Astrocyte of the cerebellum (primary cell): Measurements from ENCODE around the gene CHRFAM7A.
"Not testable (repeated sequence)": the region's sequence is repeated elsewhere in the genome, so short reads cannot be mapped to it uniquely, and the experiment has no call there.

Experiments used
- DNase-seq: peaks from one replicate; pipeline ENCODE4 v3.0.0-alpha.2; 2011; ENCODE audit warnings: low read depth
- H3K4me3 ChIP-seq: 2 replicates; pipeline ENCODE4 v1.5.1; 2011; ENCODE audit warnings: mild to moderate bottlenecking, low read depth, low read length, moderate library complexity
- in situ Hi-C: cut with HindIII; loops from 2 replicates; pipeline ENCODE4 v1.10.0; 2017; ENCODE audit warnings: low sequenced_read_pairs

Gene CHRFAM7A

DNA sequence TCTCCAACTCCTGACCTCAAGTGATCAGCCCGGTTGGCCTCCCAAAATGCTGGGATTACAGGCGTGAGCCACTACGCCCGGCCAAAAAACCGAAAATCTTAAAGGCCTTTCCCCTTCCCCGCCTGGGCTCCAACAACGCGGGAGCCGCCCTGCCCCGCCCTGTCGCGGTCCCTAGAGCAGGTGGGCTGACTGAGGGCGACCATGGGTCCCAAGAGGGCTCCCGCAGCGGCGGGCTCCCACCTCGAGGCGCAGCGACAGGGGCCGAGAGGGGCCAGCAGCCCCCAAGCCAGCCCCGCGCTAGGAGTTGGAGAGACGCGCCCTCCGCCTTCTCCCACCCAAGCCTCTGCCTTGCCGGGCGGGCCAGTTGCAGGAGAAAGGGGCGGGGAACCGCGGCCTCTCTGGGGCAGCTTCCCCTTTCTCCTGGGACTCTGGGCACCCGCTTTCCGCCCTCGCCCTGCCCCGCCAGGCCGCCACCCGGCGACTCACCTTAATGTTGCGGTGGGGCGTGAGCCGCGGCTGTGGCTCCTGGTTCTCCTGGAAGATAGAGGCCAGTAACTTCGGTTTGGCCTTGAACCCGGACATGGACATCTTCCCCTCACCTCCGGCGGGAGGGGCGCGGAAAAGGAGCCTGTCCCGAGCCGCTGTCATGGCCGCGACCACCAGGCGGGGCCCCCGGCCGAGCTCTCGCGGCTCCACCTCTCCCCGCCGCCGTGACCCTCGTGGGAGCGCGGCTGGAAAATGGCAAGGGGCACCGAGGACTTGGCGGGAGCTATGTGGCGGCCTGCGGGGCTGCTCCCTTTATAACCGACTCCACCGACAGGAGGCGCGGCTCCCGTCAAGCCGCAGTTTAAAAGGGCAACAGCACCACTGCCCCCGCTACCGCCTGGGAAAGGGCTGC lies at the start of gene CHRFAM7A:
TSS of gene CHRFAM7A (minus strand) at position 775 of the 898 bp plus-strand sequence. CDS start 10,189 bp downstream, outside the sequence.
- DNase-seq, H3K4me3 ChIP-seq, in situ Hi-C loops: not testable (repeated sequence)

DNA sequence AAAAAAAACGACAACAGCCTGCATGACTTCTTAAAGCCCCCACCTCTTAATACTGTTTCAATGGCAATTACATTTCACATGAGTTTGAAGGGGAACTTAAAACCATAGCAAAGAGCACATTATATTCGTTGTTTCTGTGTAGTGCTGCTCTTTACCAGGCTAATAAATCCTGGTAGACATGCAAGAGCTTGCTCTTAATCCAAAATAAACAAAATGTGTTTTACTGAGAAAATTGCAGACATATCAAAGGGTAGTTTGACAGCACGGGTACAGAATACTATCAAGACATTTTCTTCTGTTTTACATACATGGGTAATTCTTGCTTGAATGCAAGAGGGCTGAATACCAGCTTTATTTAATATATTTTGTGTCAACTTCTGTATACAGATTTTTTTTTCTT lies 45.0 kb upstream of the CHRFAM7A start:
- H3K4me3 ChIP-seq, in situ Hi-C loops, DNase-seq: not testable (repeated sequence)

DNA sequence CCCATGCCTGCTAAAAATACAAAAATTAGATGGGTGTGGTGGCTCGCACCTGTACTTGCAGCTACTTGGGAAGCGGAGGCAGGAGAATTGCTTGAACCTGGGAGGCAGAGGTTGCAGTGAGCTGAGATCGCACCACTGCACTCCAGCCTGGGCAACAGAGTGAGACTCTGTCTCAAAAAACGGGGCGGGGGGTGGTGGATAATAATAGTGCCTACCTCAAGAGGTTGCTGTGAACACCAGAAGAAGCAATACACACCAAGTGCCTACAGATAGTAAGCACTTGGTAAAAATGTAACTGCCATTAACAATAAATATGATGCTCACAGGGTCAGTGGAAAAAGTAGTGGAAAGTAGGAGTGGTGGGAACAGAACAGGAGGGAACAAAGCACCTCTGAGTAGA lies 42.5 kb upstream of the CHRFAM7A start:
- in situ Hi-C loops, H3K4me3 ChIP-seq, DNase-seq: not testable (repeated sequence)

DNA sequence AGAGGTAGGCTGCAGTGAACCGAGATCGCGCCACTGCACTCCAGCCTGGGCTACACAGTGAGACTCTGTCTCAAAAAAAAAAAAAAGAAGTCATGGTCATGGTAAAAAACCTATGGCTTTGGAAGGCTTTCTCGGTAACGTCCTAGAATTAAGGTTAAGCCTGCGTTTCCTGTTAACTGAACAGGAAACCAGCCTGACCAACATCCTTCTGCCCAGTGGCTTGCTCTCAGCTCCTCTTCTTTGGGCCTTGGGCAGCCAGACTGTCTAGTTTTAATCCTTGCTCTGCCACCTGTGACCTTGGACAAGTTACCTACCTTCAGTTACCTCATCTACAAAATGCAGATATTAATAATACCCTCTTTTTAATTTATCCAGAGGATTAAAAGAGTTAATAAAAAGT lies 27.4 kb upstream of the CHRFAM7A start:
- DNase-seq, in situ Hi-C loops, H3K4me3 ChIP-seq: not testable (repeated sequence)

DNA sequence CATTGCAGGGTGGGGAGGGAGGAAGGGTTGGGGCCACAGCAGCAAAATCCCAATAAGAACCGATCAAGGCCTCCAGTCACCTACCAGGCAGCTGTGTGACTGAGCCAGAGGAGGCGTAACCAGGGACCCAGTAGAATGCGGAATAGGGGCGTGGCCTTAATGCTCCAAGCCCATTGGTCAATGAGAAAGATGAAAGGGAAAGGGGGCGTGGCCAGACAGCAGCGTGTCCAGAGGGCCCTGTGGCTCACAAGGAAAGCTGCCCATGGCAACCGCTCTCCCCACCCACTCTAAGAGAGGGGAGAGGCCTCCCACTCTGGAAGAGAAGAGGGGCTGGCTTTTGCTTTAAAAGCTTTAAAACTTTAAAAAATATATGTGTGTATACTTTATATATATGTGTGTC lies 20.8 kb upstream of the CHRFAM7A start, which contains the start of gene GOLGA8R:
TSS of gene GOLGA8R (minus strand) at position 101 of the 400 bp plus-strand sequence. CDS start at position 3, 98 bp downstream.
- DNase-seq, in situ Hi-C loops: not testable (repeated sequence)

DNA sequence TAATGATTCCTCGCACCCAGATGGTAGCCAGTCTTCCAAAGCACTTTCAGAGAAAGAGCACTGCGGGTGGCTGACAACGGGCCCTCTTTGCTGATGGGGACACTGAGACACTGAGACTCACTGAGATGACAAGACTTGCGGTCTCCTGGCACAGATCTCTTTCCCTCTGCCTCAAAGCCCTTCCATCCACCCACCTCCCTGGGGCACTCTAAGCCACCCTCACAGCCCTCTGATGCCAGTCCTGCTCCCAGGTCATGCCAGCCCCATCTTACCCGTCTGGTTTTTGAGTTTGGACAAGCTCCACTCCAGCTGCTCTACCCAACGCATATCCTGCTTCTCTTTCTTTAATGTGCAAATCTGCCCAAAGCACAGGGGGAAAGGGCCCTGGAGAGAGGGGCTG lies 14.3 kb upstream of the CHRFAM7A start:
- in situ Hi-C loops, H3K4me3 ChIP-seq, DNase-seq: not testable (repeated sequence)

More for the DNA sequence above, 20.8 kb upstream of the CHRFAM7A start, which contains the start of gene GOLGA8R:
- H3K4me3 ChIP-seq: not testable (repeated sequence)

DNA sequence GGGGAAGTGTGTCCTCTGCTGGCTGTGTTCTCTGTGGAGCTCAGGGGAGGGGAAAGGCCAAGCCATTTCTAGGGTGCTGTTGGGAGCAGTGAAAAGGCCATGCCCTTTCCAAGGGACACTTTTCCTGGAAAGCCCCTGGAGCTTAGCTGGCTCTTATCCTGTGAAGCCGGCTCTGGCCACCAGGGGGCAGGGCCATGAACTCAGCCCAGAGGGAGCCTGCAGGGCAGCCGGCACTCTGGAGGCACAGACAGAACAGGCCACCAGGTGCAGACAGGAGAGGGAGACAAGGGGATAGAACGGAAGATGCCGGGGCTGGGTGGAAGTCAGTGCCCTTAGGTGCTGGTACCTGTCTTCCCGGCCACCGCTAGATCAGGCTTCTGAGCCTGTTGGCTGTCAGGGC lies 5.6 kb upstream of the CHRFAM7A start:
- H3K4me3 ChIP-seq, in situ Hi-C loops, DNase-seq: not testable (repeated sequence)

DNA sequence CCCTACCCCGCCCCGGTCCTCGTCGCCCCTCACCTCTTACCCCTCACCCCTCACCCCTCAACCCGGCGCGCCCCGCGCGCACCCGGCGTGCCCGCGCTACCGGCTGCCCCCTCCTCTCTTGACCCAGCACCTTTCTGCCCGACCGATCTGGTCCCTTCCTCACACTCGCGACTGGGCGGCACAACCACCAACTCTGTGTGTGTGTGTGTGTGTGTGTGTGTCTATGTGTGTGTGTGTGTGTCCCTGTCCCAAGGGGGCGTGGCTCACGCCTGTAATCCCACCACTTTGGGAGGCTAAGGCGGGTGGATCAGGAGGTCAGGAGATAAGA lies 288 bp upstream of the CHRFAM7A start:
- in situ Hi-C loops, H3K4me3 ChIP-seq, DNase-seq: not testable (repeated sequence)

DNA sequence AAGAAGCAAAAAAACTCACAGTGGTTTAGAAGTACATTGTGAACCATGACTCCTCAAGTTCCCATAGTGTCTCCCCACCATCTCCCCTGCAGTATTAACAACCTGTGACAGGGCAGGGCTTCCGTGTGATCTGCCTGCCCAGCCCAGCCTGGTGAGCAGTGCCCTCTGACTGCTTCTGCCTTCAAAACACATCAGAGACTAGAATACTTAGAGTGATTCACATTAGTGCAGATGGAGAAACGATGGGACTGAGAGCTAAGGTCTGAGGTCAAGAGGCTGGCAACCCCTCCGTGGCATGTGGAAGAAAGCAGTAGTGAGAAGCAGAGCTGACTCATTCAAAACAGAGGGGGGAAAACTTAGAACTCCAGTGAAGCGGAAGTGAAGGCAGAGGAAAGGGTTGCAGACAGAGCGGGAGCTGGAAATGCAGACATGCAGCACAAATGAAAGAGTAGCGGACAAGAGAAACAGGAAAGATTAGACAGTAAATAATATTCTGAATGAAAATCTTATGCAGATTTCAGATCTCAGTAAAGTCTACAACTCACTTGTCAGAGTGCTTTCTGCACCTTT lies 6.9 kb downstream of the CHRFAM7A start:
- H3K4me3 ChIP-seq, DNase-seq, in situ Hi-C loops: not testable (repeated sequence)

DNA sequence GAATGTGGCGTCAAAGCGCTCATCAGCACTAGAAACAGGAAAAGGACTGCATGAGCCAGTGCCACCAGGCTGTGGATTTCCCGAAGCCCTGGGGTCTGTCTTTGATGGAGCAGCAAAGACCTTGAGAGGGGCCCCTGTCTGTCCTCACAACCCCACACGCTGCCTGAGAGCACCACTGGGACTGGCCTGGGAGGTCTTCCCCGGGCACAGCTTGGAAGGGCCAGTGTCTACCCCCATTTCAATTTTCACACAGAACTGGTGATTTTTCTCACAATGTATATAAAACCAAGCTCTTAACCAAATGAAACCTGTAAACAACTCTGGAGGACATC lies 16.3 kb downstream of the CHRFAM7A start:
- H3K4me3 ChIP-seq, DNase-seq, in situ Hi-C loops: not testable (repeated sequence)

DNA sequence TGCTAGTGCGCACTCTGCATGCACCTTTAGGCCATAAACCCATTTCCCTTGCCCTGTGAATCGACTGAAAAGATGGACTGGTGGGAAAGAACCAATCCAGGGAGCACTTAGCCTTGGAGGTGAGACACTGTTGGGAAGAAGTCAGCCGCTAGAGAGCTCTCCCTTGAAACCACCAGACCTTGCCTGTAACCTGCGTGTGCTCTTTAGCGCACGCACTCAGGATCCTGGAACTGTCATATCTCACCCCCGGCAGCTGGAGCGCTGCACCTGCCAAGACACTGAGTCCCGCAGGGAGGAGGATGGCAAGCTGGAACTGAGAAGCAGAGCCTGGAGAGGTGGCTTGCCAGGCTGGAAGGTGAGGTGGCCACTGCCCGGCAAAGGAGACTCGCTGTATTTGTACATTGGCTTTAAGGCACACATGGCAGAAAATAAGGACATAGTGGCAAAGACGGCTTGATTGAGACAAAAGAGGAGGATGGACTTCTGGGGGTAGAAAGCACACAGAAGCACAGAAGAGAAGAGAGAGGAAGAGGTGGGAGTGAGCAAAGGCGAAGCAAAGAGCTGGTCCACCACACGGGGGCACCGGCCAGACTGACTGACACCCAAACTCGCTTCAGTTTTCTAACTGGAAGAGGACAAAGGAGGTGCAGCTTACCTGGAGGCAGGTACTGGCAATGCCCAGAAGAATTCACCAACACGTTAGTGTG lies 16.8 kb downstream of the CHRFAM7A start:
- DNase-seq, in situ Hi-C loops, H3K4me3 ChIP-seq: not testable (repeated sequence)

DNA sequence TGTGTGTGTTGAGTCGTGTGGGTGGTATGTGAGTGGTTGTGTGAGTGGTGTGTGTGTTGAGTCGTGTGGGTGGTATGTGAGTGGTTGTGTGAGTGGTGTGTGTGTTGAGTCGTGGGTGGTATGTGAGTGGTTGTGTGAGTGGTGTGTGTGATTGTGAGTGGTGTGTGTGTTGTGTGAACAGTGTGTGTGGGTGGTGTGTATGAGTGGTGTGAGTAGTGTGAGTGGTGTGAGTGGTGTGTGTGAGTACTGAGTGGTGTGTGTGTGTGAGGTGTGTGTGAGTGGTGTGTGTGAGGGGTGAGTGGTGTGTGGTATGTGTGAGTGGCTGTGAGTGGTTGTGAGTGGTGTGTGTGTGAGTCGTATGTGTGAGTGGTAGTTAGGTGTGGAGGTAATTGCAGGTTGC lies 17.5 kb downstream of the CHRFAM7A start:
- in situ Hi-C loops, DNase-seq: not testable (repeated sequence)

DNA sequence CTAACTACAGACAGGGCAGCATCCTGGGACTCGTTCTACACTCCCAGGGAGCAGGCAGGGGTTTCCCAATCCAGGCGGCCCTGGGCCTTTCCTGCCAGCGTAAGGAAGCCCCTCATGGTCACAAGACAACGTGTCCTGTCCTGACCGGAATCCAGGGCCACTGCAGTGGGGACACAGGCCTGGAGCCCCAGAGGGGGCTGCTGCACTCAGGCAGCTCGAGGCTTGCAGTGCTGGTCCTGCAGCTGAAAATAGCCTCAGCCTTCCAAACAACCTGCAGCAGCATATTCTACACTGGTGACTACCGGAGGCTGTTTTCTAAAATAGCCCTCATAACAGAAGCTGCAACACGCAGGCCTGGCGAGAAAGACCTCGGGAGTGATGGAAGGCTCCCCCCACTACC lies 18.5 kb downstream of the CHRFAM7A start:
- in situ Hi-C loops, H3K4me3 ChIP-seq, DNase-seq: not testable (repeated sequence)

More for the DNA sequence above, 17.5 kb downstream of the CHRFAM7A start:
- H3K4me3 ChIP-seq: not testable (repeated sequence)

DNA sequence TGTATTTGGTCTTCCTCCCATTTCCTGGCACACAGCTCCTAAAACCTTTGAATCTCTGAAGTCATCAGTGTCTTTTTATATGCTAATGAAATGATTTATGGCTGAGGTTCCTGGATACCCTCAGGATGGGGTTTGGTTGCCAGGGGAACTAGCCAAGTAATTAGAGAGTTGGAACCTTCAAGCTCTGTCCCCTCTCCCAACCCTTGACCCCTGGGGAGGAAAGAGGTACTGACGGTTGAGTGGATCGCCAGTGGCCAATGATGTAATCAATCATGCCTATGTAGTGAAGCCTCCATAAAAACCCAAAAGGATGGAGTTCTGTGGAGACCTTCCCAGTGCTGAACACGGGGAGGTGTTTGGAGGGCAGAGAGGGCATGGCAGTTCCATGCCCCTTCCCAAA lies 25.1 kb downstream of the CHRFAM7A start:
- H3K4me3 ChIP-seq, DNase-seq, in situ Hi-C loops: not testable (repeated sequence)

DNA sequence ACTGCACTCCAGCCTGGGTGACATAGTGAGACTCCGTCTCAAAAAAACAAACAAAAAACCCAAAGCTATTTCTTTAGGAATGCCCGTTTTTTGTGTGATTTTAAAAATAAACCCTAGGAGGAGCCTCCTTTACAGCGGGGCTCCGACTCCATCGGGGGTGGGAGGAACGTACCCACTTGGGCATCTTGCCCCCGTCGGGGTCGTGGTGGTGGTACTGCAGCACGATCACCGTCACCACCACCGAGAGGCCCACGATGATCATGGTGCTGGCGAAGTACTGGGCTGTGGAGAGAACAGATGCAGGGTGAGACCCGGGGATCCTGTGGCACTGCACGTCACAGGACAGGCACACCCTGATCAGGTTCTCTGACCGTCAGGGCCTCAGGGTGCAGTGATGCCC lies 26.1 kb downstream of the CHRFAM7A start:
- H3K4me3 ChIP-seq, DNase-seq, in situ Hi-C loops: not testable (repeated sequence)

DNA sequence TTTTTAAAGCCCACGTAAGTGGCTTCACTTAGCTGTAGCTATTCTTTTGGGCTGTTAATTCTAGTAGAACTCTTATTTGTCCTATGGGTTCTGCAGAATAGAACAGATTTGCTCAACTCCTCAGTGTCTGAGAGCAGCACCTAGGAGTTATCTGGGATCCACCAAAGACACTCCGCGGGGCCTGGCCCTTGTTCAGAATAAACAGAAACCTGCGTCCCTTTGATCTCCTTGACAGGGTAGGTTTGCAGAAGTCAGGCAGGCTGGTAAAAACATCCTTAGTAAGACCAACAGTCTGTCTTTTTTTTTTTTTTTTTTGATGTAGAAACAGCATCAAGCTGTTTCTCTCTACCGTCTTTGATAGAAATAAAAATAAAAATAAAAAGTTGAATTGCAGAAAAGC lies 31.9 kb downstream of the CHRFAM7A start:
- DNase-seq, in situ Hi-C loops, H3K4me3 ChIP-seq: not testable (repeated sequence)

DNA sequence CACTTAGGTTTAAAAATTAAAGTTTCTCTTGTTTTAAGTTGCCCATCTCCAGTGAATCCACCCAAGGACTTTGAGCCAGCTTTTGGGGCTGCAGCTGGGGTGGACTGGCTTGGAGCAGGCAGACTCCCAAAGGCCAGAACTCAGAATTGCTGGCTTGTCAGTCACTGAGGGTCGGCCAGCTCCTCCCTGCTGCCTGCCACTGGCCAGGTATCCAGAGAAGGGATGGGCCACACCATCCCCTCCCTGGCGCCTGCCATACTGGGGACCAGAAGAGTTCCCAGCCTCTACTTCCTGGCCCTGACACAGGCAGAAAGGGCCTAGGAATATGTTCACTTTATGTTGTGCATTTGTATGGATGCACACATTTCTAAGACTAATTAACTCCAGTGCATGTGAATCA lies 32.4 kb downstream of the CHRFAM7A start:
- H3K4me3 ChIP-seq, in situ Hi-C loops, DNase-seq: not testable (repeated sequence)

DNA sequence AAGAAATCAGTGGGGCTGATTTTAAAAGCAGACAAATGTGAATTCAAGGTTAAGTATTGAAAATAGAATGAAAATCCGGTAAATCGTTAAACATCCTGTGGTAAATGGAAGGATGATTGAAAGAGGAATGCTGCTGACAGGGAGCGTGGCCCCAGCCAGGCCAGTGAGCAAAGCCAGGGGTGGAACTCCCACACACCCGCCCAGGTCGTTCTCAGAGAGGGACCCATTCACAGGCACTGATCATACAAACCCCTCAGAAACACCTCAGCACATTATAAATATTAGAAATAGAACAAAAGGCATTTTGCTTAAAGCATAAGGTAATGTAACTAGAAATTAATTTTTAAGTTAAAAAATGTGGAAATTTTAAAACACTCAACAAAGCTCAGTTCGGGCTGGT lies 38.3 kb downstream of the CHRFAM7A start:
- H3K4me3 ChIP-seq, DNase-seq, in situ Hi-C loops: not testable (repeated sequence)
